ENCODE data around the gene FLRT2. TPM values are rescaled to one million over a fixed set of nuclear protein-coding genes. Genes with fewer than 3 reads are reported as not detected.

The FLRT2 gene
- total and polyA plus RNA-seq, 2 donors (not counting 1 experiment from before 2014, with no cell fraction given) = not detected

DNA sequence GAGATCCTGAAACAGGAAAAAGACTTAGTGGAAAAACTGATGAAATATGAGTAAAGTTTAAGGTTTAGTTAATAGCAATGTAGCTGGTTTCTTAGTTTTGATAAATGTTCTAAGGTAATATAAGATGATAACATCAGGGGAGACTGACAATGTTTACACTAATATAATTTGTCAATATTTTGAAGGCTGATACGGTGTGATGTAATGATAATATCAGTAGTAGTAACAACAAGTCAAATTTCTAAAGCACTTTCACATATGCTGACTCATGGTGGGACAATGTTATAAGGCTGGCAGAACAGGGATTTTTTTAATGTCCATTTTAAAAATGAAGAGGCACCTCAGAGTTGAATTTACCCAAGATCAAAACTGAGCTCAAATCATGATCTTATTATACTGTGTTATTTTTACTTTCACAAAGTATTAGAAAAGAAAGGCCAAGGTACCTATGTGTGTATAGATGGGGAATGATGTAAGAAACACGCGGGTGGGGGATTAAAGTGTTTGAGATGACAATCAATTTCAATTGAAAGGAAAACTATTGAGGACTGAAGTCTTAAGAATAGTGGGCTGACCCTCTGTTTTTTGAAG lies 2.4 kb upstream of the FLRT2 start:
- H3K27ac Mint-ChIP-seq = no peak overlapping the region
- no peak overlapping the region for H3K4me3 ChIP-seq (ENCODE audit: control extremely low read depth in 1 of 5, extremely low read depth in 1 of 5, insufficient read depth in 1 of 5, low read depth in 2 of 5, low read length in 4 of 5)
- H4K20me1 ChIP-seq (ENCODE audit: control insufficient read depth, insufficient read depth, low read length, poor library complexity, severe bottlenecking) = no peaks in the 10 kb centered on the region
- ATAC-seq (ENCODE audit: low read depth) (no peak), DNase-seq (no peak)
- H3K4me1 ChIP-seq (ENCODE audit: control insufficient read depth in 2 of 2, insufficient read depth in 2 of 2, low read length in 2 of 2) = peaks cover 0 to 3% of the 10 kb centered on the region in 2 donors
- no peaks in the 10 kb centered on the region for H3K9me3 Mint-ChIP-seq (ENCODE audit: insufficient read depth)
- H3K9ac ChIP-seq (ENCODE audit: low read length) = no peak overlapping the region
- H3K36me3 ChIP-seq (replicated peaks in 1 of 2; ENCODE audit: control extremely low read depth in 1 of 2, control insufficient read depth in 1 of 2, extremely low read depth in 1 of 2, insufficient read depth in 2 of 2, low read length in 1 of 2) = no peaks in the 10 kb centered on the region
- peaks cover 41% of the 10 kb centered on the region for H3K27me3 Mint-ChIP-seq
- H3K4me1 Mint-ChIP-seq = peaks cover 2% of the 10 kb centered on the region
- ChIA-PET CTCF (no interaction called here), POLR2A (no interaction called here)
- no peak overlapping the region for H3K27ac ChIP-seq (ENCODE audit: low read length in 2 of 2)
- no peak overlapping the region for H2AFZ ChIP-seq (ENCODE audit: insufficient read depth, low read depth, low read length, poor library complexity, severe bottlenecking)
- H3K9me3 ChIP-seq (ENCODE audit: control extremely low read depth in 1 of 3, control insufficient read depth in 2 of 3, insufficient read depth in 1 of 3, low read length in 2 of 3) = peaks cover 0 to 34% (median 0%) of the 10 kb centered on the region in 3 donors
- intact Hi-C loops (cut with micrococcal nuclease) = no loop called here
- H3K4me2 ChIP-seq (replicated peaks; ENCODE audit: low read depth, low read length, poor library complexity, severe bottlenecking) = no peak overlapping the region
- H3K79me2 ChIP-seq (ENCODE audit: control insufficient read depth, insufficient read depth, low read length) = no peaks in the 10 kb centered on the region
- no peak for TF ChIP-seq EZH2 (IDR thresholded peaks at IDR 0.05; ENCODE audit: borderline replicate concordance, insufficient read depth, low read depth, low read length, poor library complexity, severe bottlenecking)
- TF ChIP-seq, protein P1, sequence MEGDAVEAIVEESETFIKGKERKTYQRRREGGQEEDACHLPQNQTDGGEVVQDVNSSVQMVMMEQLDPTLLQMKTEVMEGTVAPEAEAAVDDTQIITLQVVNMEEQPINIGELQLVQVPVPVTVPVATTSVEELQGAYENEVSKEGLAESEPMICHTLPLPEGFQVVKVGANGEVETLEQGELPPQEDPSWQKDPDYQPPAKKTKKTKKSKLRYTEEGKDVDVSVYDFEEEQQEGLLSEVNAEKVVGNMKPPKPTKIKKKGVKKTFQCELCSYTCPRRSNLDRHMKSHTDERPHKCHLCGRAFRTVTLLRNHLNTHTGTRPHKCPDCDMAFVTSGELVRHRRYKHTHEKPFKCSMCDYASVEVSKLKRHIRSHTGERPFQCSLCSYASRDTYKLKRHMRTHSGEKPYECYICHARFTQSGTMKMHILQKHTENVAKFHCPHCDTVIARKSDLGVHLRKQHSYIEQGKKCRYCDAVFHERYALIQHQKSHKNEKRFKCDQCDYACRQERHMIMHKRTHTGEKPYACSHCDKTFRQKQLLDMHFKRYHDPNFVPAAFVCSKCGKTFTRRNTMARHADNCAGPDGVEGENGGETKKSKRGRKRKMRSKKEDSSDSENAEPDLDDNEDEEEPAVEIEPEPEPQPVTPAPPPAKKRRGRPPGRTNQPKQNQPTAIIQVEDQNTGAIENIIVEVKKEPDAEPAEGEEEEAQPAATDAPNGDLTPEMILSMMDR (IDR thresholded peaks at IDR 0.05) = no peak
- peaks cover 0 to 41% (median 14%) of the 10 kb centered on the region in 4 experiments for H3K27me3 ChIP-seq (replicated peaks in 1 of 4; ENCODE audit: control extremely low read depth in 1 of 4, control insufficient read depth in 3 of 4, insufficient read depth in 4 of 4, low read length in 3 of 4)
- WGBS (ENCODE audit: insufficient coverage) = 100% methylated on average over 2 of the region's 3 CpGs
- no peak overlapping the region for H3K4me3 Mint-ChIP-seq

DNA sequence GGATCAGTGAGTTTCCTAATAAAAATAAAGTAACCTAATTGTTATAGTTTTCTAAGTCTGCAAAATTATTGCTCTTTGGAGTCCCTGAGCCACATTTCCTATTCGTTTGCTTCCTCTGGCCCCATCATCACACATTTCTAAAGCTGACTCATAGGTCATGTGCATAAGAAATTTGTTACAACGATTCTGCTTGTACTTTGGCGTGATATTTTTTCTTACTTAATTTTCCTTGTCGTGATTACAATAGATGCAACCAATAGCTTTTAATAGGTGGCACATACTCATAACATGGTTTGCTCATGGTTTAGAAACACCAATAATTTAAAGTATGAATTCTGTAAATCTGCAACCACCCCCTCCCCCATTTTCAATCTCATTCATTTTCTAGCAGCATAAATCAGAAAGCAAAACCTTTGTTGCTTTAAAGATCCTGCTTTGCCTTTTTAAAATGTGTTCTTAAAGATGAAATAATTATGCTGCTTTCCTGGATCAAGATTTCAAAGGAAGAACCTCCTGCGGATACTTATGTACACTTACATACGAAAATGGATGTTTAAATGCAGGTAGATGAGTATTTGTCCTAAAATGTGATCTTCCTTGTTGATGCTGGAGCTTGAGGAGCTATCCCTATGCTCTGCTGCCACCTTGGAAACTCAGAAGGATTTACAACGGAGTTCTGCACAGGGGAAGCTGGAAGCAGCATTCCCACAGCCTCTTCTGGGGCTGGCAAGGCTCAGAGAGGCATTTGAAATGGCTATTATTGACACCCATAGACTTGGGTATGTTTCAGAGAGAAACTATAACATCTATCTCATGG lies 1.7 kb upstream of the FLRT2 start:
- Histone ChIP-seq H4K20me1 (ENCODE audit: control insufficient read depth, insufficient read depth, low read length, poor library complexity, severe bottlenecking) (no peaks in the 10 kb centered on the region), H3K4me2 (replicated peaks; ENCODE audit: low read depth, low read length, poor library complexity, severe bottlenecking) (no peak overlapping the region), H2AFZ (ENCODE audit: insufficient read depth, low read depth, low read length, poor library complexity, severe bottlenecking) (no peak overlapping the region), H3K4me3 (ENCODE audit: control extremely low read depth in 1 of 5, extremely low read depth in 1 of 5, insufficient read depth in 1 of 5, low read depth in 2 of 5, low read length in 4 of 5) (no peak overlapping the region), H3K4me1 (ENCODE audit: control insufficient read depth in 2 of 2, insufficient read depth in 2 of 2, low read length in 2 of 2) (peaks cover 0 to 3% of the 10 kb centered on the region in 2 donors), H3K9ac (ENCODE audit: low read length) (no peak overlapping the region), H3K27ac (ENCODE audit: low read length in 2 of 2) (no peak overlapping the region), H3K79me2 (ENCODE audit: control insufficient read depth, insufficient read depth, low read length) (no peaks in the 10 kb centered on the region), H3K9me3 (ENCODE audit: control extremely low read depth in 1 of 3, control insufficient read depth in 2 of 3, insufficient read depth in 1 of 3, low read length in 2 of 3) (peaks cover 0 to 39% (median 0%) of the 10 kb centered on the region in 3 donors), H3K27me3 (replicated peaks in 1 of 4; ENCODE audit: control extremely low read depth in 1 of 4, control insufficient read depth in 3 of 4, insufficient read depth in 4 of 4, low read length in 3 of 4) (peaks cover 0 to 44% (median 16%) of the 10 kb centered on the region in 4 experiments), H3K36me3 (replicated peaks in 1 of 2; ENCODE audit: control extremely low read depth in 1 of 2, control insufficient read depth in 1 of 2, extremely low read depth in 1 of 2, insufficient read depth in 2 of 2, low read length in 1 of 2) (no peaks in the 10 kb centered on the region)
- 67% methylated on average over 1 of the region's 7 CpGs for WGBS (ENCODE audit: insufficient coverage)
- Mint-ChIP-seq H3K4me3 (no peak overlapping the region), H3K27me3 (peaks cover 46% of the 10 kb centered on the region), H3K9me3 (ENCODE audit: insufficient read depth) (no peaks in the 10 kb centered on the region), H3K27ac (no peak overlapping the region), H3K4me1 (peaks cover 2% of the 10 kb centered on the region)
- ChIA-PET CTCF (no interaction called here), POLR2A (no interaction called here)
- ATAC-seq (ENCODE audit: low read depth) (no peak), DNase-seq (no peak)
- no peak for TF ChIP-seq EZH2 (IDR thresholded peaks at IDR 0.05; ENCODE audit: borderline replicate concordance, insufficient read depth, low read depth, low read length, poor library complexity, severe bottlenecking)
- TF ChIP-seq, protein P1 (IDR thresholded peaks at IDR 0.05) = no peak
- intact Hi-C loops (cut with micrococcal nuclease) = no loop called here

Measured in B cell (primary cell).